C4-2B (cell line): ENCODE data around the gene CDYL.
"Not testable (repeated sequence)": the region's sequence is repeated elsewhere in the genome, so short reads cannot be mapped to it uniquely, and the experiment has no call there.

ENCODE experiments used
- H3K27ac ChIP-seq: fragments of 450-650 bp; 2 replicates; pipeline ENCODE4 v1.5.1; 2017
- CTCF ChIP-seq: fragments of 450-650 bp; conservative IDR thresholded peaks from 2 replicates; pipeline ENCODE4 v1.5.1; 2017; ENCODE audit warnings: mild to moderate bottlenecking
- ZFX ChIP-seq: fragments of 450-650 bp; IDR thresholded peaks from 2 replicates; pipeline ENCODE4 v1.6.1; 2017

CDYL gene

DNA sequence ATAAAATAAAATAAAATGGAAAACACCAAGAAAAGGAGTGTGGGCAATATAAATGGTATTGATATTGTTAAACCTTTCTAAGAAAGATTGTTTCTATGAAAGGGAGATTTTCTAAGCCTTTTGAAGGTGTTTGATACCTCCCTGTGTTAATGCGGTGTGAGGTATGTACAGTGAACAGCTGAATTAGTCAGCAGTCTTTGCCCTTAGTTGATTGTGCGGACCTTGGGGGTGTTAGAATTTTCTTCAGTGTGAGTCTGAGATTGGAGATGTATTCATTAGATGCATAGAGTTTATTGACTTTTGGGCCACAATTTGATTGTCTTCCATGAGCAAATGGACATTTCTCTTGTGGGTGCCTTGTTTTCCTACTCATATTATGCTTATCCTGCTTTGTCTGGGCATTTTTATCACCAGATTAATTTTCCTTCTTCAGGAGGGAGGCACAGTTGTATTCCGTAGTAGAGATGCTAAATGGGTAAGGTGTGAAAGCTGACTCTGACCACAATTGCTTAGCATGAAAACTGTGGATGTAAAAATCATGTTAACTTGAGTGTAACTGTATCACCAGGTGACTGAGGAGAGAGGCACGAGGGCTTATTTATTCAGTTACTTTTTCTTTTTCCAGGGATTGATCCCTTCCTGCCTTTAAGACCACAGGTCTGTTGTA is 42.2 kb downstream of the CDYL start:
- TF ChIP-seq ZFX: no peak
- TF ChIP-seq CTCF: no peak
- no peak overlapping the region for H3K27ac ChIP-seq

DNA sequence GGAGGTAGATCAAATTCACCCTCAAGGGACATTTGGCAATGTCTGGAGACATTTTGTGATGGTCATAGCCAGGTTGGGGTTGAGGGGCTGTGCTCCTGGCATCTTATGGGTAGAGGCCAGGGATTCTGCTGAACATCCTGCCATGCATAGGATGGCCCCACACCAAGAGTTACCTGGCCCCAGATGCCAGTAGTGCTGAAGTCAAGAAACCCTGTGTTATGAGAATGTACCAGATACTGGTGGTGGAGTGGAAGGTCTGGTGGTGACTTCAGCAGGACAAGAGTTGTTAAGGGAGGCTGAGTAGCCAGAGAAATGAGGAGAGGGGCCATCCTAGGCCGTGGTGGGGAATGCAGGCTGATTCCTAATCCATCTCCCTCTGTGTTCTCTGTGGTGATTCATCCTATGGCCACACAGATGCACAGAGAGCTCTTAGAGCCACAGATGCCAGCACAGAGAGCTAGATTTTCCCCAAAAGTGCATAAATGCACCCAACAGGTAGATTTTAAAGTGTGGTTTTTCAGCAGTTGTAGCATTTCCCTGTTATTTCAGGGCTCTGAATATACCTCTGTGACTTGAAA is 43.6 kb downstream of the CDYL start:
- no peak for TF ChIP-seq CTCF
- no peak overlapping the region for H3K27ac ChIP-seq

DNA sequence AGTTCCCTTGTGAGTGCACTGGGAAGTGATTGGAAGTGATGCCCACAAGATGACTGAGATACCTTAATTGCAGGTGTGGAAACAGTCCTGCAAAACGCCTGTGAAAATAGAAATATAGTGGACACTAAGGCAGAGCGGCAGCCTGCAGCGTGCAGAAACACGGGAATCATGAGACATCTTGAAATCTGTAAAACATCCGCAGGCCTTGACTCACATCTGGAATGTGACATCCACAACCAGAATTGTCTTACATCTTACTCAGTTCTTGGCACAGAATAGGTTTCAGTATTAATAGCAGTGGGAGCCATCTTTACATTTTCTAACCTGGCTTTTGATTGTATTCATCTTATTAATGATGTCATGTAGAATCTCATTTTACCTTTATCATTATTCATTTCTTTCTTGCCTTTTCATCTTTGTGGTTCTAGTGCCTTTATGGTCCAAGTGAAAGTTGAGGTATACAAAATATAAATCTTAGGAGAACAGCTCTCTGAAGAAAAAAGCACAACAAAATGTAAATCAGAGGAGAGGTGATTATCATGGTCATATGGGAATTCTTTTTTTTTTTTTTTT is 44.6 kb downstream of the CDYL start:
- H3K27ac ChIP-seq: no peak overlapping the region
- TF ChIP-seq ZFX (no peak), CTCF (no peak)

DNA sequence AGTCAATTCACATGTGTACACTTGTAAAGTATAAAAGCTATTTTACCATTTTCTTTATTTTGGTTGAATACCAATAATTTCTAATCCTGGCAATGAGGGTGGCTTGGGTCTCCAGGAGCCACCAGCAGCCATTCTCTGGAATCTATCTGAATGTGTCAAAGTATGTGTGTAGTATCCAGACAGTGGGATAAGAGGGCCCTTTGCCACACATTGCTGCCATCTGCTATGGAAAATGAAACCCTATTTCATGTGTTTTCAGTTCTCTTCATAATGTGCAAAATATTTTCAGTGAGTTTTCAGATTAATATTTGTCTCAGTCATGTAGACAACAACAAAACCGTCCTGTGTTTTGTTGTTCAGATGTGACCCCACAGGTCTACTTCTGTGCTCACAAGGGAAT is 46.3 kb downstream of the CDYL start:
- TF ChIP-seq ZFX (no peak), CTCF (no peak)
- no peak overlapping the region for H3K27ac ChIP-seq

DNA sequence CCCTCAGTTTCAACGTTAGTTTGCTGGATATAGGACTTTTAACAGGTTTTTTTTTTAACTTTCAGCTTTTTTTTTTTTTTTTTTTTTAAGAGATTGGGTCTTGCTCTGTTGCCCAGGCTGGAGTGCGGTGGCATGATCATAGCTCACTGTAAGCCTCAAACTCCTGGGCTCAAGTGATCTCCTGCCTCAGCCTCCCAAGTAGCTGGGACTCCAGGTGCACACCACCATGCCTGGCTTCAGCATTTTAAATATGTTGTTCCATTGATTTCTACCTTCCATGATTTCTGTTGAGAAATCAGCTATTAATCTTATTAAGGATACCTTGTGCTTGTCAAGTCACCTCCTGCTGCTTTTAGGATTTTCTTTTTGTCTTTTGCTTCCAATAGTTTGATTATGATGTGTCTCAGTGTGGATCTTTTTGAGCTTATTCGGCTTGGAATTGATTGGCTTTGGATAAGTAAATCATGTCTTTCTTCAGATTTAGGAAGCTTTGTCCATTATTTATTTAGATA is 52.0 kb downstream of the CDYL start:
- no peak overlapping the region for H3K27ac ChIP-seq
- TF ChIP-seq ZFX: no peak
- no peak for TF ChIP-seq CTCF

DNA sequence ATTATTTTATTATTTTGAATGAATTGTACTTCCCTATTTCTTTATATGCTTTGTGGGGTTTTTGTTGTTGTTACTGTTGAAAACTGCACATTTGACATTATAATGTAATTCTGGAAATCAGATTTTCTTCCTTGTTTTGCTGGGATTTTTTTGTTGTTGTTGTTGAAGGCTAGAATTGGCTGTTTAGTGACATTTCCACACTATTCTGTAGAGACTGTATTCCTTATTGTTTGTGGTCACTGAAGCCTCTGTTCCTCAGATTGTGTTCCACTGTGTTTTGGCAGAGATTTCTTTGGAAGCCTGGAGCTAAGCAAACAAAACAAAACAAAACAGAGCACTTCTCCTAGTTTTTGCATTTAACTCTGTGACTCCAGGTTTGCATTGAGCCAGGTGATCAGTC is 52.9 kb downstream of the CDYL start:
- H3K27ac ChIP-seq: no peak overlapping the region
- TF ChIP-seq ZFX (no peak), CTCF (no peak)

- not testable (repeated sequence) for H3K27ac ChIP-seq
Measured at GRCh38 chr6:4835540-4835939, 59.3 kb downstream of the CDYL start.
